ENCODE results near the gene CALHM1.
"Not testable (repeated sequence)": the region's sequence is repeated elsewhere in the genome, so short reads cannot be mapped to it uniquely, and the experiment has no call there.

Gene CALHM1

GRCh38 chr10:103423748-103424147 lies 35.0 kb downstream of the CALHM1 start:
- no peak for TF ChIP-seq CTCF (IDR thresholded peaks at IDR 0.05; ENCODE audit: unreplicated experiment in 3 of 3)
- Mint-ChIP-seq H3K27ac (no peak overlapping the region), H3K36me3 (ENCODE audit: low read depth) (peaks cover 74% of the 10 kb centered on the region), H3K9me3 (no peaks in the 10 kb centered on the region), H3K4me3 (no peak overlapping the region), H3K27me3 (ENCODE audit: low read depth) (no peaks in the 10 kb centered on the region), H3K4me1 (no peaks in the 10 kb centered on the region)

GRCh38 chr10:103419101-103419500 lies 39.6 kb downstream of the CALHM1 start:
- Mint-ChIP-seq H3K4me3 (no peak overlapping the region), H3K4me1 (no peaks in the 10 kb centered on the region), H3K27me3 (ENCODE audit: low read depth) (no peaks in the 10 kb centered on the region), H3K9me3 (no peaks in the 10 kb centered on the region), H3K27ac (no peak overlapping the region), H3K36me3 (ENCODE audit: low read depth) (peaks cover 85% of the 10 kb centered on the region)
- TF ChIP-seq CTCF (IDR thresholded peaks at IDR 0.05; ENCODE audit: unreplicated experiment in 3 of 3): no peak

GRCh38 chr10:103417601-103418000 lies 41.1 kb downstream of the CALHM1 start:
- Mint-ChIP-seq H3K36me3 (ENCODE audit: low read depth) (peaks cover 84% of the 10 kb centered on the region), H3K4me3 (no peak overlapping the region), H3K4me1 (no peaks in the 10 kb centered on the region), H3K9me3 (no peaks in the 10 kb centered on the region), H3K27ac (no peak overlapping the region), H3K27me3 (ENCODE audit: low read depth) (no peaks in the 10 kb centered on the region)
- TF ChIP-seq CTCF (IDR thresholded peaks at IDR 0.05; ENCODE audit: unreplicated experiment in 3 of 3): no peak

GRCh38 chr10:103417148-103417469 lies 41.6 kb downstream of the CALHM1 start:
- H3K36me3 Mint-ChIP-seq (ENCODE audit: low read depth): peaks cover 81% of the 10 kb centered on the region
- not testable (repeated sequence) for H3K27ac Mint-ChIP-seq; H3K4me1 Mint-ChIP-seq; H3K9me3 Mint-ChIP-seq; H3K4me3 Mint-ChIP-seq; H3K27me3 Mint-ChIP-seq (ENCODE audit: low read depth)

- H3K36me3 Mint-ChIP-seq (ENCODE audit: low read depth): peaks cover 83% of the 10 kb centered on the region
- no peaks in the 10 kb centered on the region for H3K9me3 Mint-ChIP-seq
- no peak overlapping the region for H3K27ac Mint-ChIP-seq
- H3K4me3 Mint-ChIP-seq: no peak overlapping the region
- H3K27me3 Mint-ChIP-seq (ENCODE audit: low read depth): no peaks in the 10 kb centered on the region
- peak; percentile 61 to 72 (median 63) for TF ChIP-seq CTCF (IDR thresholded peaks at IDR 0.05; ENCODE audit: unreplicated experiment in 3 of 3)
- H3K4me1 Mint-ChIP-seq: no peaks in the 10 kb centered on the region
Observed at GRCh38 chr10:103416436-103417147, 42.1 kb downstream of the CALHM1 start.

GRCh38 chr10:103415581-103415980 lies 43.1 kb downstream of the CALHM1 start:
- H3K4me1 Mint-ChIP-seq: no peaks in the 10 kb centered on the region
- H3K9me3 Mint-ChIP-seq: no peaks in the 10 kb centered on the region
- peaks cover 80% of the 10 kb centered on the region for H3K36me3 Mint-ChIP-seq (ENCODE audit: low read depth)
- H3K4me3 Mint-ChIP-seq: no peak overlapping the region
- H3K27me3 Mint-ChIP-seq (ENCODE audit: low read depth): no peaks in the 10 kb centered on the region
- TF ChIP-seq CTCF (IDR thresholded peaks at IDR 0.05; ENCODE audit: unreplicated experiment in 3 of 3): no peak
- no peak overlapping the region for H3K27ac Mint-ChIP-seq
